Measurements from ENCODE around the gene P3H3. TPM values are rescaled to one million over a fixed set of nuclear protein-coding genes. Genes with fewer than 3 reads are reported as not detected.

Gene P3H3
- total and polyA plus RNA-seq, 2 experiments from 2014 or later = 16.4 to 38.2 TPM

GRCh38 chr12:6832125-6832524 is 3.9 kb downstream of the P3H3 start (continued):
- TF ChIP-seq REST (IDR thresholded peaks at IDR 0.05; ENCODE audit: unreplicated experiment) (no peak), ZNF331 (CRISPR knock-in tag; IDR thresholded peaks at IDR 0.05; ENCODE audit: low read depth) (no peak), JUNB (IDR thresholded peaks at IDR 0.05; ENCODE audit: unreplicated experiment) (no peak)

- Mint-ChIP-seq H3K9me3 (no peaks in the 10 kb centered on the region), H3K27ac (no peak overlapping the region), H3K4me3 (no peak overlapping the region), H3K36me3 (ENCODE audit: low read depth) (peaks cover 77% of the 10 kb centered on the region), H3K27me3 (ENCODE audit: insufficient read depth, low read depth, poor library complexity) (peaks cover 10% of the 10 kb centered on the region), H3K4me1 (peaks cover 16% of the 10 kb centered on the region)
- H3K4me3 ChIP-seq = no peak overlapping the region
- H3K9me2 ChIP-seq (ENCODE audit: insufficient read depth) = no peaks in the 10 kb centered on the region
- H3K4me1 ChIP-seq (ENCODE audit: insufficient read depth) = peaks cover 10% of the 10 kb centered on the region; the same call in 1 of the 2 replicates
- no peak for DNase-seq (ENCODE audit: low spot score)
- H4K20me1 ChIP-seq (replicated peaks; ENCODE audit: insufficient read depth) = peaks cover 3% of the 10 kb centered on the region; the same call in 1 of the 2 replicates
- no peak overlapping the region for H3K4me2 ChIP-seq
- peaks cover 3% of the 10 kb centered on the region; the same call in 1 of the 2 replicates for H3K36me3 ChIP-seq (ENCODE audit: insufficient read depth)
- H3F3A ChIP-seq (replicated peaks; ENCODE audit: low read depth) = peaks cover 21% of the 10 kb centered on the region
- no peak overlapping the region for H2AFZ ChIP-seq
- no peak for ATAC-seq
- peaks cover 9% of the 10 kb centered on the region for H3K79me2 ChIP-seq (replicated peaks; ENCODE audit: insufficient read depth)
- no peak overlapping the region for H3K27ac ChIP-seq (ENCODE audit: low read depth)
- no peaks in the 10 kb centered on the region for H3K27me3 ChIP-seq (ENCODE audit: insufficient read depth)
- no peak for TF ChIP-seq ZNF114 (CRISPR knock-in tag; IDR thresholded peaks at IDR 0.05)
- TF ChIP-seq CREB1 (CRISPR knock-in tag; IDR thresholded peaks at IDR 0.05; ENCODE audit: low read depth) = no peak
- no peak for TF ChIP-seq POLR2AphosphoS5 (IDR thresholded peaks at IDR 0.05; ENCODE audit: low read depth)
- no peak for TF ChIP-seq ETS1 (IDR thresholded peaks at IDR 0.05)
- no peak for TF ChIP-seq EZH2 (IDR thresholded peaks at IDR 0.05; ENCODE audit: low read depth, unreplicated experiment)
- TF ChIP-seq ZNF462 (CRISPR knock-in tag; IDR thresholded peaks at IDR 0.05) = no peak
- TF ChIP-seq REST (IDR thresholded peaks at IDR 0.05; ENCODE audit: unreplicated experiment) = no peak
- TF ChIP-seq NANOG (IDR thresholded peaks at IDR 0.05; ENCODE audit: borderline replicate concordance) = no peak
Measured at GRCh38 chr12:6833189-6833890, 5.1 kb downstream of the P3H3 start.
